ENCODE data around the gene THSD4.
"Not testable (repeated sequence)": the region's sequence is repeated elsewhere in the genome, so short reads cannot be mapped to it uniquely, and the experiment has no call there.

THSD4 gene

GRCh38 chr15:71194286-71194685, 79.0 kb downstream of the THSD4 start:
- DNase-seq = no peak

DNA sequence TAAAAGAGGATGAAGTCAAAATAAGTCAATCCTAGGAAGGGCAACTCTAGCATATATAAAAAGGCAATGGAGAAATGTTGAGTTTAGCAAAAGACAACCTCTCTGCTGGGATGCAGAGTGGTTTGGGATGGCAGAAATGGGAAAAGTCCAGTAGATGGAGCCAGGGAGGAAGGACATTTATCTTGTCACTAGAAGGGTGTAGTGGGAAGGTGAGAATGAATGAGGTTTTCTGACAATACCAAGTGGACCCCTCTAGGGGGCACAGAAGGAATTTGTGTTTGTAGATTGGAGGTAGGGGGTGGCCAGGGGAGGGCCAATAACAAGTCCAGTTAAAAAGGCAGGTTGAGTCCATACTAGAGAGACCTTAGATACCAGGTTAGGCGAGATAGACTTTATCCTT, 80.0 kb downstream of the THSD4 start:
- DNase-seq = no peak

GRCh38 chr15:71197620-71198019, 82.3 kb downstream of the THSD4 start:
- DNase-seq = no peak

- no peak for DNase-seq
These were observed 83.6 kb downstream of the THSD4 start for GRCh38 chr15:71198846-71199245.

DNA sequence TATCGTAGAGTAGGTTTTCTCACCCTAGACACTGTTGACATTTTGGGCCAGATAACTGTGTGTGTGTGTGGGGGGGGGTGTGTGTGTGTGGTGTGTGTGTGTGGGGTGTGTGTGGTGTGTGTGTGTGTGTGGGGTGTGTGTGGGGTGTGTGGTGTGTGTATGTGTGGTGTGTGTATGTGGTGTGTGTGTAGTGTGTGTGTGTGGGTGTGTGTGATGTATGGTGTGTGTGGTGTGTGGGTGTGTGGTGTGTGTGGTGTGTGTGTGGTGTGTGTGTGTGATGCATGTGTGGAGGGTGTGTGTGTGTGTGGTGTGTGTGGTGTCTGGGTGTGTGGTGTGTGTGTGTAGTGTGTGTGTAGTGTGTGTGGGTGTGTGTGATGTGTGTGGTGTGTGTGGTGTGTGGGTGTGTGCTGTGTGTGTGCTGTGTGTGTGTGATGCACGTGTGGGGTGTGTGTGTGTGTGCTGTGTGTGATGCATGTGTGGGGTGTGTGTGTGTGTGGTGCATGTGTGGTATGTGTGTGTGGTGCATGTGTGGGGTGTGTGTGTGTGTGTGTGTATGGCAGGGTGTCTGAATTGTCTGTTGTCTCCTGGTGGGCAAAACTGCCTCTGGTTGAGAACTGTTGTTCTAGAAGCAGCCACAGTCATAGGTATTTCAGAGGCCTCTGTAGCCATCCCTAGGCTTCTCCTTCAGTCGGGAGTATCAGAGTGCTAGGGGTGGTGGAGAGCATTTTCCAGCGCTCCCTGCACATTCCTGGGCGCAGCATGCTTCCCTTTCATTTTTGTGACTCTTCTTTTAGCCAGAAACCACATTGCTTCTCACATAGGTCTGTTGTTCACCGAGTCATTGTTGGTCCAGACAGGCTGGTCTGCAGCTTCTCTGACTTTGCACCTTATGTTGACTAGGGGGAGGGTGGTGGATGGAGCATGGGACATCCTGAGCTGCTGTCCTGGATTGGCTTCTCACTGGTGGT, 84.4 kb downstream of the THSD4 start:
- no peak for DNase-seq

GRCh38 chr15:71201477-71201876, 86.2 kb downstream of the THSD4 start:
- DNase-seq = no peak

DNA sequence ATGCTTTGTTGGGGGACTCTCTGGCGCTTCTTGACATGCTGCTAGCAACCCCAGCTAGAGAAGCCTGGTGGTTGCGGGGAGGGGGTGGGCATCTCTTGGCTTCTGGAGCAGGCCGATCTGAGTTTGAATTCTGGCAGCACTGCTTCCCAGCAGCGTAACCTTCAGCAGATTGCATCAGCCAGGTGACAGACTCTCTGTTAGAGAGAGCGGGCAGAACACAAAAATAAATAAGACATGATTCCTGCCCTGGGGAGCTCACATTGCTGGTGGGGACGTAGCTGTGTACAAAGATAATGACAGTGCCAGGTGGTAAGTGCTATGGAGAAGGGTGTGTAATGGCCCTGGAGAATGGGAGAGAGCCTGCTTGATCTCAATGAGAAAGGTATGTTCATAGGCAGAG, 87.4 kb downstream of the THSD4 start:
- no peak for DNase-seq

DNA sequence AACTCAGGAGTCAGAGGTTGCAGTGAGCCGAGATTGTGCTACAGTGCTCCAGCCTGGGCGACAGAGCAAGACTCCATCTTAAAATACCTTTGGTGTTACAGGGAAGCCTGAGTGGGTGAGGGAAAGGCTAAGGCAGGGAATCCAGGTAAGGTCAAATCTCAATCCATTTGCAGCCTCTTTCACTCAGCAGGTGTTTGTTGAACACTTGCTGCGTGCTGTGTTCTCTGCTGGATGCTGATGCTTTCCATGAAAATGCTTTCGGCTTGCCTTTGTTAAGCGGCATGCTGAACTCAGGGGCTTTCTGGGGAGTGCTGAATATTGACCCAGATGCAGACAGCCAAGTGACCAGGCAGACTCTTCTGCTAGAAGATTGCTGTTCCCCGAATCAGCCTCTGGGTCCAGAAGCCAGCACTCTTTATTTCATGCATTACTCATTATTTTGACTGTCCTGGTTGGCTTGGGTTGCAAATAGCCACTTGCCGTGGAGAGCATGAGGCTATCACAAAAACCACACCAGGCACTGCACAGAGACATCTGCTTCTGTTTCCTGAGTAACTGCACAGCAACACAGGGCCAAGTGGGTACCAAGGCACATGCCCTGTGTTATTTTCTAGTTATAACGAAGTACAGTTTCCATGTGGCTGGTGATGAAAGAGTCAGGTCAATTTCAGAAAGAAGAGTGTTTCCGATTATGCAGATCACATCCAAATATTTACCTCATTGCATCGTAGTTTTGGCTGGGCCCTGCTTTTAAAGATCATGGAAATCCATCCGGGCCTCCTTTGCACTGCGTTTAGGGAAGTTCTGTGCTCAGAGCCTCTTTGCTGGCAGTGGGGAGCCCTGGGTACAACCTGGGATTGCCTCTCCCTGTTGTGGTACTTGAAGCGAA, 88.6 kb downstream of the THSD4 start:
- DNase-seq = no peak

GRCh38 chr15:71207141-71207540, 91.9 kb downstream of the THSD4 start:
- no peak for DNase-seq

DNA sequence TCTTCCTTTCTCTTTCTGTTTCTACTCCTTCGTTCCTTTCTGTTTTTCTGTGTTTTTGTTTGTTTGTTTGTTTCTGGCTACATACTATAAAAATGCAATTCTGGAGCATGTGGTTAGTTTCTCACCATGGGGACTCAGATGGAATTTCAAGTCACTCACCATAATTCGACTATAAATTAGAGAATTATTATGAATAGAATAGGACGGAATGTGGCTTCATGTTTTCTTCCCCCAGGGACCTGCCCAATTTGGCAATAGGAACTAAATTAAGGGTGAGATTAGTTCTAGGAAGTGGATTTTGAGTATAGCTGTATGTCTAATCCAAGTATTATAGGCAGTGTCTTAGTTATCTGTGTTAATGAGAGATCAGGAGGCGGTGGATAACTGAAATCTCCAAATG, 96.9 kb downstream of the THSD4 start:
- no peak for DNase-seq

GRCh38 chr15:71213943-71214342, 98.7 kb downstream of the THSD4 start:
- not testable (repeated sequence) for DNase-seq

- DNase-seq = no peak
These were observed 100.0 kb downstream of the THSD4 start for GRCh38 chr15:71215126-71215894.

DNA sequence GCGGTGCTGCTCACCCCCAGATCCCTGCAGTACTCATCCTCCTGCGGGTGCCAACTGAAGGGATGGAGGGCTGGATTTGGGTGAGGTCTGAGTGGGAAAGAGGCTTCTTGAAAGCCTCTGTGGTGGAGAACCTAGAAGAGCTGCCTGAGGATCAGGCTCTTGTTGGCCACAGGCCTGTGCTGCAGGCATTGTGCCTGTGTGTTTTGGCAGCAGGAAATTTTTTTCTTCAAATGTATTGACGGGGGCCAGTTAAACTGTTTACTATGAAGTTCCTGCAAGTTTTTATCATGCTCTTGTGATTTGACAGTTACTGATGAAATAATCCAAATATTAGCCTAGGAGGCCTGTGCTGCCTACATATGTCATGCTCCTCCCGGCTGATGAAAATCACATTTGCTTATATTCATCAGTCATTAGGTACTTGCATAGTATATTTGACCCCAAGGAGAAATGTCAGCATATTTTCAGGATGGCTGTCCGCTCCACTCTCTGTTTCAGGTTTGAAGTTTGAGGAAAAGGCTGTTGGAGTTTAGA, 103.1 kb downstream of the THSD4 start:
- no peak for DNase-seq

DNA sequence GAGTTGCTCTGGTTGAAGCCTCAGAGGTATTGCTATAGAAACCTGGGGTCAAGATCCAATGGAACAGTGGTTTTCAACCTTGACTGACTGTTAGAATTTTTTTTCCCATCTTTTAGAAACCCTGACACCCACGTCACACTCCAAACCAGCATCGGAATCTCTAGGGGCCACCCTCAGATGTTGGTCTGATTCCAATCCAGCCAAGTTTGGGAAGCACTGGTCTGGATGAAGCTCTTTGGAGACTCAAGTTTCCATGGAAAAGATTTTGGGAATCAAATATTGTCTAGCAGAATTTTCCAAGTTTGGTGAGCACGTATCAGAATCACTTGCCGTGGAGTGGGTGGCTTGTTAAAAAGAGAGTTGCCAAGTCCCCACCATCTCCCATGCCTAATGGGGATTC, 103.8 kb downstream of the THSD4 start:
- DNase-seq = no peak

DNA sequence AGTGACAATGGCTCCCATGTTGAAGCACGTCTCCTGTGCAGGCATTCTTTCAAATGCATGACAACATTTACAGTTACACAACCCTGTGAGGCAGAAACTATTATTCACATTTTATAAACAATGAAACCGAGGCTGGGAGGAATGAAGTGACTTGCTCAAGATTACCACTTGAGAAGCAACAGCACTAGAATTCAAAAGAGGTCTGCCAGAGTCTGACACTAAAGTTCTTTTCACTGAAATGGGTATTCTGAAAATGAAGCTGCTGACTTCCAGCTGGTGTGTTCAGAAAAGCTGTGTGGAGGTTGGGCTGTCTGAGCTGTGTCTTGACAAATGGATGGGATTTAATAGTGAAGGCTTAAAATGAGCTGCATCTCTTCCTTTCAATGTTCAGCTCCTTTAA, 104.4 kb downstream of the THSD4 start:
- DNase-seq = no peak

GRCh38 chr15:71220828-71221227, 105.6 kb downstream of the THSD4 start:
- no peak for DNase-seq

GRCh38 chr15:71221417-71221816, 106.1 kb downstream of the THSD4 start:
- DNase-seq = no peak

DNA sequence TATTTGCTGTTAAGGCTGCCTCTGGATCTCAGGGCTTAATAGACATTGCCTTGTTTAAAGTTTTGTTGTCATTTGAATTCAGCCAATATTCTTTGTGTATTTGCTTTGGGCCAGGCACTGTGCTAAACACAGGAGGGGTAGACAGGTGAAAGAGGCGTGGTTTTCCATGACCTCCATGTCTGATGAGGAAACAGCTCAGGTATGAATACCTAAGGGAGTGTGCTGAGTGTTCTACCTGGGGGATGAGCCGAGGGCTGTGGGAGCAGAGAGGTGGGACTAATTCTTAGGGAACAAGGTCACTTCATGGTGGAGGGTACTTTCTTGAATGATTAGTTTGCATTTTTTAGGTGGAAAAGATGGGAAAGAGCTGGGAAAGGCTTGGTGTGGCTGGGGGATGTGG, 108.2 kb downstream of the THSD4 start:
- DNase-seq = no peak

GRCh38 chr15:71224024-71224423, 108.8 kb downstream of the THSD4 start:
- DNase-seq = no peak

DNA sequence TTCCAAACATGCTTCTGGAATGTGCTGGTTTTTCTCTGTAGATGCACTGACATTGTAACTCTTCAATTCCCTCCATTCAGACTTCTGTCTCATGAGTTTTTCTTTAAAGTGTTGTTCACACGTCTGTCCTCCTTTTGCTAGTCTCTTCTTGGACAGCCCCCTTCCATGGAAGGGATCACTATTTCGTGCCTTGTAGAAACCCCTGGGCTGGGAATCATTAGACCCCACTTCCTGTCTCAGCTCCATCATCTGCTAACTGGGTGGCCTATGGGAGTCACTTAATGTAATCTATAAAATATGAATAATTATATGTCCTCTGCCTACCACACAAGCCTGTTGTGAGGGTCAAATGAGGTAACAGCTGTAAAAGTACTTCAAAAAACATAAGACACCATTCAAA, 110.6 kb downstream of the THSD4 start:
- no peak for DNase-seq

GRCh38 chr15:71226536-71227455, 111.5 kb downstream of the THSD4 start:
- DNase-seq = no peak

DNA sequence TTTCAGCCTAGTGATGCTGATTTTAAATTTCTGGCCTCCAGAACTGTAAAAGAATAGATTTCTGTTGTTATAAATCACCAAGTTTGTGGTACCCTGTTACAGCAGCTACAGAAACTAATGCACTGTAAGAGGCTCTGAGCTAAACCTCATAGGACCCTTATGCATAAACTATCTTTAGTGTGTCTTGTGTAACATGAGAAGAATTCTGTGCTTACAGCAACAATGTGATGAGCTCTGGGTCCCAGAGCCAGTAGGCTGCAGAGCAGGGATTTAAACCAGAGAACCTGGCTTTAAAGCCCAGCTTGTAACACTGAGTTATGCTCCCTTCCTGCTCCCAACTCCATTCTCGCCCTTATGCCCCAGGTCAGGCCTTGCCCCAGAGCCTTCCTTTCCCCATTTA, 113.1 kb downstream of the THSD4 start:
- no peak for DNase-seq

All from activated naive CD4-positive, alpha-beta T cell treated with Interleukin-2 at 50 U/mL for 16 hours (primary cell).